ENCODE data around the gene TMEM150B. TPM values are rescaled to one million over a fixed set of nuclear protein-coding genes. Genes with fewer than 3 reads are reported as not detected.

The TMEM150B gene
- total and polyA plus RNA-seq, 2 experiments from 2014 or later, result 0.29 TPM; not detected in 1

- no peaks in the 10 kb centered on the region for H3K27me3 ChIP-seq (ENCODE audit: insufficient read depth)
- no peak overlapping the region for H3K4me2 ChIP-seq
- H3K36me3 Mint-ChIP-seq (ENCODE audit: low read depth), result peaks cover 15% of the 10 kb centered on the region
- H3K36me3 ChIP-seq (ENCODE audit: insufficient read depth), result no peaks in the 10 kb centered on the region
- H3K4me1 ChIP-seq (ENCODE audit: insufficient read depth), result no peaks in the 10 kb centered on the region
- H3K27me3 Mint-ChIP-seq (ENCODE audit: insufficient read depth, low read depth, poor library complexity), result no peaks in the 10 kb centered on the region
- peaks cover 7% of the 10 kb centered on the region for H3K4me1 Mint-ChIP-seq
- H2AFZ ChIP-seq, result no peak overlapping the region
- H3K9me3 Mint-ChIP-seq, result peaks cover 11% of the 10 kb centered on the region
- no peaks in the 10 kb centered on the region; the same call in 1 of the 2 replicates for H4K20me1 ChIP-seq (replicated peaks; ENCODE audit: insufficient read depth)
- H3K27ac Mint-ChIP-seq, result no peak overlapping the region
- no peak overlapping the region for H3K4me3 ChIP-seq
- TF ChIP-seq, protein P1, sequence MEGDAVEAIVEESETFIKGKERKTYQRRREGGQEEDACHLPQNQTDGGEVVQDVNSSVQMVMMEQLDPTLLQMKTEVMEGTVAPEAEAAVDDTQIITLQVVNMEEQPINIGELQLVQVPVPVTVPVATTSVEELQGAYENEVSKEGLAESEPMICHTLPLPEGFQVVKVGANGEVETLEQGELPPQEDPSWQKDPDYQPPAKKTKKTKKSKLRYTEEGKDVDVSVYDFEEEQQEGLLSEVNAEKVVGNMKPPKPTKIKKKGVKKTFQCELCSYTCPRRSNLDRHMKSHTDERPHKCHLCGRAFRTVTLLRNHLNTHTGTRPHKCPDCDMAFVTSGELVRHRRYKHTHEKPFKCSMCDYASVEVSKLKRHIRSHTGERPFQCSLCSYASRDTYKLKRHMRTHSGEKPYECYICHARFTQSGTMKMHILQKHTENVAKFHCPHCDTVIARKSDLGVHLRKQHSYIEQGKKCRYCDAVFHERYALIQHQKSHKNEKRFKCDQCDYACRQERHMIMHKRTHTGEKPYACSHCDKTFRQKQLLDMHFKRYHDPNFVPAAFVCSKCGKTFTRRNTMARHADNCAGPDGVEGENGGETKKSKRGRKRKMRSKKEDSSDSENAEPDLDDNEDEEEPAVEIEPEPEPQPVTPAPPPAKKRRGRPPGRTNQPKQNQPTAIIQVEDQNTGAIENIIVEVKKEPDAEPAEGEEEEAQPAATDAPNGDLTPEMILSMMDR (conservative IDR thresholded peaks at IDR 0.05; ENCODE audit: low read depth in 2 of 2), result no peak
- TF ChIP-seq NANOG (IDR thresholded peaks at IDR 0.05; ENCODE audit: borderline replicate concordance), result no peak
- TF ChIP-seq REST (IDR thresholded peaks at IDR 0.05; ENCODE audit: unreplicated experiment), result no peak
- TF ChIP-seq EZH2 (IDR thresholded peaks at IDR 0.05; ENCODE audit: low read depth, unreplicated experiment), result no peak
- TF ChIP-seq STAT1 (IDR thresholded peaks at IDR 0.05; ENCODE audit: unreplicated experiment), result no peak
- TF ChIP-seq EZH2phosphoT487 (IDR thresholded peaks at IDR 0.05; ENCODE audit: unreplicated experiment), result no peak
- no peak for TF ChIP-seq ZNF331 (CRISPR knock-in tag; IDR thresholded peaks at IDR 0.05; ENCODE audit: low read depth)
- no peak for TF ChIP-seq ZNF114 (CRISPR knock-in tag; IDR thresholded peaks at IDR 0.05)
- no peak for TF ChIP-seq ETS1 (IDR thresholded peaks at IDR 0.05)
- no peak for TF ChIP-seq CREB1 (CRISPR knock-in tag; IDR thresholded peaks at IDR 0.05; ENCODE audit: low read depth)
- TF ChIP-seq JUNB (IDR thresholded peaks at IDR 0.05; ENCODE audit: unreplicated experiment), result no peak
- TF ChIP-seq, protein P2, sequence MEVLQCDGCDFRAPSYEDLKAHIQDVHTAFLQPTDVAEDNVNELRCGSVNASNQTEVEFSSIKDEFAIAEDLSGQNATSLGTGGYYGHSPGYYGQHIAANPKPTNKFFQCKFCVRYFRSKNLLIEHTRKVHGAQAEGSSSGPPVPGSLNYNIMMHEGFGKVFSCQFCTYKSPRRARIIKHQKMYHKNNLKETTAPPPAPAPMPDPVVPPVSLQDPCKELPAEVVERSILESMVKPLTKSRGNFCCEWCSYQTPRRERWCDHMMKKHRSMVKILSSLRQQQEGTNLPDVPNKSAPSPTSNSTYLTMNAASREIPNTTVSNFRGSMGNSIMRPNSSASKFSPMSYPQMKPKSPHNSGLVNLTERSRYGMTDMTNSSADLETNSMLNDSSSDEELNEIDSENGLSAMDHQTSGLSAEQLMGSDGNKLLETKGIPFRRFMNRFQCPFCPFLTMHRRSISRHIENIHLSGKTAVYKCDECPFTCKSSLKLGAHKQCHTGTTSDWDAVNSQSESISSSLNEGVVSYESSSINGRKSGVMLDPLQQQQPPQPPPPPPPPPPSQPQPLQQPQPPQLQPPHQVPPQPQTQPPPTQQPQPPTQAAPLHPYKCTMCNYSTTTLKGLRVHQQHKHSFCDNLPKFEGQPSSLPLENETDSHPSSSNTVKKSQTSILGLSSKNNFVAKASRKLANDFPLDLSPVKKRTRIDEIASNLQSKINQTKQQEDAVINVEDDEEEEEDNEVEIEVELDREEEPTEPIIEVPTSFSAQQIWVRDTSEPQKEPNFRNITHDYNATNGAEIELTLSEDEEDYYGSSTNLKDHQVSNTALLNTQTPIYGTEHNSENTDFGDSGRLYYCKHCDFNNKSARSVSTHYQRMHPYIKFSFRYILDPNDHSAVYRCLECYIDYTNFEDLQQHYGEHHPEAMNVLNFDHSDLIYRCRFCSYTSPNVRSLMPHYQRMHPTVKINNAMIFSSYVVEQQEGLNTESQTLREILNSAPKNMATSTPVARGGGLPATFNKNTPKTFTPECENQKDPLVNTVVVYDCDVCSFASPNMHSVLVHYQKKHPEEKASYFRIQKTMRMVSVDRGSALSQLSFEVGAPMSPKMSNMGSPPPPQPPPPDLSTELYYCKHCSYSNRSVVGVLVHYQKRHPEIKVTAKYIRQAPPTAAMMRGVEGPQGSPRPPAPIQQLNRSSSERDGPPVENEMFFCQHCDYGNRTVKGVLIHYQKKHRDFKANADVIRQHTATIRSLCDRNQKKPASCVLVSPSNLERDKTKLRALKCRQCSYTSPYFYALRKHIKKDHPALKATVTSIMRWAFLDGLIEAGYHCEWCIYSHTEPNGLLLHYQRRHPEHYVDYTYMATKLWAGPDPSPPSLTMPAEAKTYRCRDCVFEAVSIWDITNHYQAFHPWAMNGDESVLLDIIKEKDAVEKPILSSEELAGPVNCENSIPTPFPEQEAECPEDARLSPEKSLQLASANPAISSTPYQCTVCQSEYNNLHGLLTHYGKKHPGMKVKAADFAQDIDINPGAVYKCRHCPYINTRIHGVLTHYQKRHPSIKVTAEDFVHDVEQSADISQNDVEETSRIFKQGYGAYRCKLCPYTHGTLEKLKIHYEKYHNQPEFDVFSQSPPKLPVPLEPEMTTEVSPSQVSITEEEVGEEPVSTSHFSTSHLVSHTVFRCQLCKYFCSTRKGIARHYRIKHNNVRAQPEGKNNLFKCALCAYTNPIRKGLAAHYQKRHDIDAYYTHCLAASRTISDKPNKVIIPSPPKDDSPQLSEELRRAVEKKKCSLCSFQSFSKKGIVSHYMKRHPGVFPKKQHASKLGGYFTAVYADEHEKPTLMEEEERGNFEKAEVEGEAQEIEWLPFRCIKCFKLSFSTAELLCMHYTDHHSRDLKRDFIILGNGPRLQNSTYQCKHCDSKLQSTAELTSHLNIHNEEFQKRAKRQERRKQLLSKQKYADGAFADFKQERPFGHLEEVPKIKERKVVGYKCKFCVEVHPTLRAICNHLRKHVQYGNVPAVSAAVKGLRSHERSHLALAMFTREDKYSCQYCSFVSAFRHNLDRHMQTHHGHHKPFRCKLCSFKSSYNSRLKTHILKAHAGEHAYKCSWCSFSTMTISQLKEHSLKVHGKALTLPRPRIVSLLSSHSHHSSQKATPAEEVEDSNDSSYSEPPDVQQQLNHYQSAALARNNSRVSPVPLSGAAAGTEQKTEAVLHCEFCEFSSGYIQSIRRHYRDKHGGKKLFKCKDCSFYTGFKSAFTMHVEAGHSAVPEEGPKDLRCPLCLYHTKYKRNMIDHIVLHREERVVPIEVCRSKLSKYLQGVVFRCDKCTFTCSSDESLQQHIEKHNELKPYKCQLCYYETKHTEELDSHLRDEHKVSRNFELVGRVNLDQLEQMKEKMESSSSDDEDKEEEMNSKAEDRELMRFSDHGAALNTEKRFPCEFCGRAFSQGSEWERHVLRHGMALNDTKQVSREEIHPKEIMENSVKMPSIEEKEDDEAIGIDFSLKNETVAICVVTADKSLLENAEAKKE (CRISPR knock-in tag; IDR thresholded peaks at IDR 0.05), result no peak
- TF ChIP-seq POLR2AphosphoS5 (IDR thresholded peaks at IDR 0.05; ENCODE audit: low read depth), result no peak
- peaks cover 10% of the 10 kb centered on the region; the same call in 1 of the 2 replicates for H3F3A ChIP-seq (replicated peaks; ENCODE audit: low read depth)
- H3K4me3 Mint-ChIP-seq, result no peak overlapping the region
- no peak for DNase-seq (ENCODE audit: low spot score)
- 0 out of 2 replicates have a peak, but pooled peaks cover 4% of the 10 kb centered on the region for H3K79me2 ChIP-seq (replicated peaks; ENCODE audit: insufficient read depth)
- no peak overlapping the region for H3K27ac ChIP-seq (ENCODE audit: low read depth)
- no peak for ATAC-seq
- 0 out of 2 replicates have a peak, but pooled peaks cover 4% of the 10 kb centered on the region for H3K9me2 ChIP-seq (ENCODE audit: insufficient read depth)
Observed at GRCh38 chr19:55265723-55266386, 59.3 kb downstream of the TMEM150B start.

All from GM23338 (cell line).